SK-N-SH treated with all-trans-retinoic acid at 6 μM for 48 hours (cell line): ENCODE measurements around the gene MTCH2.

ENCODE experiments used
- CSRNP3 ChIP-seq: fragments of 250-450 bp; sonication (Bioruptor Pico); IDR thresholded peaks from 2 replicates; pipeline ENCODE4 v1.5.1; 2021; ENCODE audit warnings: mild to moderate bottlenecking, moderate library complexity
- PATZ1 ChIP-seq: fragments of 250-450 bp; sonication (Bioruptor Pico); IDR thresholded peaks from 2 replicates; pipeline ENCODE4 v1.8.0; 2020; ENCODE audit warnings: mild to moderate bottlenecking, moderate library complexity, borderline replicate concordance
- PPARA ChIP-seq: fragments of 250-450 bp; sonication (Bioruptor Pico); IDR thresholded peaks from 2 replicates; pipeline ENCODE4 v1.5.0; 2020; ENCODE audit warnings: mild to moderate bottlenecking, borderline replicate concordance
- RARB ChIP-seq: fragments of 250-450 bp; sonication (Bioruptor Pico); IDR thresholded peaks from 2 replicates; pipeline ENCODE4 v1.8.0; 2021; ENCODE audit warnings: mild to moderate bottlenecking, moderate library complexity
- TOX ChIP-seq: fragments of 250-450 bp; sonication (Bioruptor Pico); IDR thresholded peaks from 2 replicates; pipeline ENCODE4 v1.8.0; 2021; ENCODE audit warnings: mild to moderate bottlenecking, moderate library complexity, borderline replicate concordance
- ZC3H10 ChIP-seq: fragments of 250-450 bp; sonication (Bioruptor Pico); IDR thresholded peaks from 2 replicates; pipeline ENCODE4 v1.5.1; 2021; ENCODE audit warnings: mild to moderate bottlenecking, moderate library complexity

GRCh38 chr11:47649276-47649675, 6.9 kb upstream of the MTCH2 start:
- TF ChIP-seq TOX (CRISPR knock-in tag), result no peak
- TF ChIP-seq RARB (CRISPR knock-in tag), result no peak
- no peak for TF ChIP-seq PPARA (CRISPR knock-in tag)
- no peak for TF ChIP-seq PATZ1 (CRISPR knock-in tag)
- no peak for TF ChIP-seq CSRNP3
- TF ChIP-seq ZC3H10, result no peak
